ENCODE results near the gene IGF2BP1. TPM values are rescaled to one million over a fixed set of nuclear protein-coding genes. Genes with fewer than 3 reads are reported as not detected.
"Not testable (repeated sequence)": the region's sequence is repeated elsewhere in the genome, so short reads cannot be mapped to it uniquely, and the experiment has no call there.

IGF2BP1 gene
- total and polyA plus RNA-seq, 2 donors, result 0.07 to 10.9 TPM

DNA sequence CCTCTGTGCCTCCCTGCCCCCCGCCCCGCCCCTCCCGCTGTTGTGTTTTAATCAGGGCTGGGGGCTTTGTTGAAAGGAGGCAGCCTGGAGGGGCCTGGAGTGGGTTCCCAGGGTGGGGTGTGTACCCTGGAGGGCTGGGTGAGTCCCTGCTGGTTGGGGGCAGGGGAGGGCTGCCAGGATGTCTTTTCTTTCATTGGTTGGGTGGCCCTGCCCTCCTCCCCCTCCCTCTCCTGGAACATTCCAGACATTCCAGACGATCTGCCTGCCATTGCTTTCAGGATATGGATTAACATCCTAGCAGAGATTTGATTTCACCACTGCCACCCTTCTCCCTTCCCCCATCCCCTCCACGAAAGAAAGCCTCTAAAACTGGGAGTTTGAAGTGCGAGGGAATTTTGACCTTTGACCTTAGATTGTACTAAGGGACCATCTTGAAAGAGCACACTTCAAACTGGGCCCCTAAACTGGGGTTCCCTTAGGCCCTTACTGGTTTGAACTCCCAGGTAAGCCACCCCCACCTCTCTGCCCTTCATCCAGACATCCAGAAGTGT is 25.3 kb downstream of the IGF2BP1 start:
- Histone ChIP-seq H3K36me3 (ENCODE audit: control insufficient read depth in 2 of 2, insufficient read depth in 2 of 2, low read length in 1 of 2) (peaks cover 0 to 34% of the 10 kb centered on the region in 2 donors), H3K4me1 (ENCODE audit: control insufficient read depth in 2 of 2, insufficient read depth in 2 of 2, low read length in 2 of 2) (no peaks in the 10 kb centered on the region), H3K4me3 (ENCODE audit: low read length in 2 of 2) (no peak overlapping the region), H3K27ac (ENCODE audit: low read depth in 1 of 2, low read length in 1 of 2) (no peak overlapping the region), H3K27me3 (ENCODE audit: control insufficient read depth in 2 of 2, insufficient read depth in 1 of 2, low read length in 1 of 2) (no peaks in the 10 kb centered on the region), H3K9me3 (ENCODE audit: control insufficient read depth in 2 of 2, insufficient read depth in 1 of 2, low read length in 1 of 2) (no peaks in the 10 kb centered on the region)
- WGBS, result 93% methylated on average over 6 of the region's 6 CpGs
- DNase-seq (ENCODE audit: low read depth in 6 of 9, low spot score in 9 of 9), result no peak

DNA sequence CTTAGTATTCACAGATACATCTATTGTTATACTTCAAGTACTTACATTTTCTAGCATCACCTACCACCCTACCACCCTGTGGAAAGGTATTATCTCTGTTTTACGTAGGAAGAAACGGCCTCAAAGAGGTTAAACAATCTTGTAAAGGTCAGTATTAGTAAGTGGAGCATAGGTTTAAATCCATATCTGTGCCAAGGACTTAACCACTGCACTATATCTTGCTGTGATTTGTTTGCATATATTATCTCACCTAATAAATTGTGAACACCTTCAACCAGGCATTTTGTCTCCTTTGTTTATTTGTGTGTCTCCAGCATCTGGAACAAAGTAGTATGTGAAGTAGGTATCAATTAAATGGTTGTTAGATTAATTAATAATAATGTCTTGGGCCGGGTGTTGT is 27.3 kb downstream of the IGF2BP1 start:
- H3K27ac ChIP-seq (ENCODE audit: low read depth in 1 of 2, low read length in 1 of 2), result no peak overlapping the region
- H3K9me3 ChIP-seq (ENCODE audit: control insufficient read depth in 2 of 2, insufficient read depth in 1 of 2, low read length in 1 of 2), result no peaks in the 10 kb centered on the region
- no peak overlapping the region for H3K4me3 ChIP-seq (ENCODE audit: low read length in 2 of 2)
- WGBS, result 74% methylated on average over 3 of the region's 3 CpGs
- H3K4me1 ChIP-seq (ENCODE audit: control insufficient read depth in 2 of 2, insufficient read depth in 2 of 2, low read length in 2 of 2), result no peaks in the 10 kb centered on the region
- no peaks in the 10 kb centered on the region for H3K27me3 ChIP-seq (ENCODE audit: control insufficient read depth in 2 of 2, insufficient read depth in 1 of 2, low read length in 1 of 2)
- peaks cover 0 to 40% of the 10 kb centered on the region in 2 donors for H3K36me3 ChIP-seq (ENCODE audit: control insufficient read depth in 2 of 2, insufficient read depth in 2 of 2, low read length in 1 of 2)
- DNase-seq (ENCODE audit: low read depth in 6 of 9, low spot score in 9 of 9), result no peak

DNA sequence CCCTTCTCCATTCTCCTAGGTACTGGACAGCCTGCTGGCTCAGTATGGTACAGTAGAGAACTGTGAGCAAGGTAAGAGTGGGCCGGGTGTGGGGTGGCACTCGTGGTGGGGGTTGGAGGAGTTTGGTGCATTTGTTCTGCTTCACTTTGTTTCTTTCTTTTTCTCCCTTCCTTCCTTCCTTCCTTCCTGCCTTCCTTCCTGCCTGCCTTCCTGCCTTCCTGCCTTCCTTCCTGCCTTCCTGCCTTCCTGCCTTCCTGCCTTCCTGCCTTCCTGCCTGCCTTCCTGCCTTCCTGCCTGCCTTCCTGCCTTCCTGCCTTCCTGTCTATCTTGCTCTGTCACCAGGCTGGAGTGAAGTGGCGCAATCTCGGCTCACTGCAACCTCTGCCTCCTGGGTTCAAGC is 29.3 kb downstream of the IGF2BP1 start:
- not testable (repeated sequence) for H3K9me3 ChIP-seq (ENCODE audit: control insufficient read depth in 2 of 2, insufficient read depth in 1 of 2, low read length in 1 of 2); H3K4me1 ChIP-seq (ENCODE audit: control insufficient read depth in 2 of 2, insufficient read depth in 2 of 2, low read length in 2 of 2); DNase-seq (ENCODE audit: low read depth in 6 of 9, low spot score in 9 of 9); H3K4me3 ChIP-seq (ENCODE audit: low read length in 2 of 2); H3K27ac ChIP-seq (ENCODE audit: low read depth in 1 of 2, low read length in 1 of 2); H3K27me3 ChIP-seq (ENCODE audit: control insufficient read depth in 2 of 2, insufficient read depth in 1 of 2, low read length in 1 of 2)
- peaks cover 0 to 49% of the 10 kb centered on the region in 2 donors for H3K36me3 ChIP-seq (ENCODE audit: control insufficient read depth in 2 of 2, insufficient read depth in 2 of 2, low read length in 1 of 2)
- 85% methylated on average over 4 of the region's 4 CpGs for WGBS

DNA sequence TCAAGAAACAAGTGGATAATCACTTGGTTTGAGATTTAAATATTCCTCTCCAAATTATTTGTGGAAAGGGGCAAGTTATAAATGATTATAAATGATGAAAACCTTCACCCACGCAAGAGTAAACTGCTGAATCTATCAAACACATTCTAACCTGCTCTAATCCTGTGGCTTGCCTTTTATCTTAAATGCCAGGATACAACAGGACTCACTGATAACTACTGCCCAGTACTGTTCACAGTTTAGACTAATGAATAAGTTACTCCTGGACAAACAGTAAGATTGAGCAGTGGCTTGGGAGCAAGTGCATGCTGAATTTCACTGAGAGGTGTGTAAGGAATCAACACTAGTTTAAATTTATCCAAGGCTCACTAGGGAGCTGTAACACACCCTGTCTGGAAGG is 31.1 kb downstream of the IGF2BP1 start:
- no peaks in the 10 kb centered on the region for H3K4me1 ChIP-seq (ENCODE audit: control insufficient read depth in 2 of 2, insufficient read depth in 2 of 2, low read length in 2 of 2)
- H3K36me3 ChIP-seq (ENCODE audit: control insufficient read depth in 2 of 2, insufficient read depth in 2 of 2, low read length in 1 of 2), result peaks cover 0 to 53% of the 10 kb centered on the region in 2 donors
- no peak overlapping the region for H3K4me3 ChIP-seq (ENCODE audit: low read length in 2 of 2)
- no peaks in the 10 kb centered on the region for H3K9me3 ChIP-seq (ENCODE audit: control insufficient read depth in 2 of 2, insufficient read depth in 1 of 2, low read length in 1 of 2)
- WGBS, result 92% methylated on average over 1 of the region's 1 CpG
- no peaks in the 10 kb centered on the region for H3K27me3 ChIP-seq (ENCODE audit: control insufficient read depth in 2 of 2, insufficient read depth in 1 of 2, low read length in 1 of 2)
- DNase-seq (ENCODE audit: low read depth in 6 of 9, low spot score in 9 of 9), result no peak
- no peak overlapping the region for H3K27ac ChIP-seq (ENCODE audit: low read depth in 1 of 2, low read length in 1 of 2)

DNA sequence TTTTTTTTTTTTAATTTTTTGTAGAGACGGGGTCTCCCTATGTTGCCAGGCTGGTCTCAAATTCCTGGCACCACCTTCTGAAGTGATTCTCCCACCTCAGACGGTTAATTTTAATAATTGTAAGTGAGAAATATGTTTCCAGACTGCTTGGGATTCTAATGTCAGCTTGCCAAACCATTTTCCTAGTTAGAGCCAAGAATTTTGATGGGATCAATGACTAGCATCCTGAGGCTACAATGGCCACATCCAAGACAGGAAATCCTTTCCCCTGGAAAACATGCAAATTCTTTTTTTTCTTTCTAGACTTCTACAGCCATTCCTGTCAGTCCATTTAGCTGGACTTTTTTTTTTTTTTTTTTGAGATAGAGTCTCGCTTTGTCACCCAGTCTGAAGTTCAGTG is 32.6 kb downstream of the IGF2BP1 start:
- no peak for DNase-seq (ENCODE audit: low read depth in 6 of 9, low spot score in 9 of 9)
- H3K4me1 ChIP-seq (ENCODE audit: control insufficient read depth in 2 of 2, insufficient read depth in 2 of 2, low read length in 2 of 2), result no peaks in the 10 kb centered on the region
- no peak overlapping the region for H3K4me3 ChIP-seq (ENCODE audit: low read length in 2 of 2)
- H3K9me3 ChIP-seq (ENCODE audit: control insufficient read depth in 2 of 2, insufficient read depth in 1 of 2, low read length in 1 of 2), result no peaks in the 10 kb centered on the region
- H3K27me3 ChIP-seq (ENCODE audit: control insufficient read depth in 2 of 2, insufficient read depth in 1 of 2, low read length in 1 of 2), result no peaks in the 10 kb centered on the region
- no peak overlapping the region for H3K27ac ChIP-seq (ENCODE audit: low read depth in 1 of 2, low read length in 1 of 2)
- peaks cover 0 to 60% of the 10 kb centered on the region in 2 donors for H3K36me3 ChIP-seq (ENCODE audit: control insufficient read depth in 2 of 2, insufficient read depth in 2 of 2, low read length in 1 of 2)
- WGBS, result 91% methylated on average over 3 of the region's 3 CpGs

DNA sequence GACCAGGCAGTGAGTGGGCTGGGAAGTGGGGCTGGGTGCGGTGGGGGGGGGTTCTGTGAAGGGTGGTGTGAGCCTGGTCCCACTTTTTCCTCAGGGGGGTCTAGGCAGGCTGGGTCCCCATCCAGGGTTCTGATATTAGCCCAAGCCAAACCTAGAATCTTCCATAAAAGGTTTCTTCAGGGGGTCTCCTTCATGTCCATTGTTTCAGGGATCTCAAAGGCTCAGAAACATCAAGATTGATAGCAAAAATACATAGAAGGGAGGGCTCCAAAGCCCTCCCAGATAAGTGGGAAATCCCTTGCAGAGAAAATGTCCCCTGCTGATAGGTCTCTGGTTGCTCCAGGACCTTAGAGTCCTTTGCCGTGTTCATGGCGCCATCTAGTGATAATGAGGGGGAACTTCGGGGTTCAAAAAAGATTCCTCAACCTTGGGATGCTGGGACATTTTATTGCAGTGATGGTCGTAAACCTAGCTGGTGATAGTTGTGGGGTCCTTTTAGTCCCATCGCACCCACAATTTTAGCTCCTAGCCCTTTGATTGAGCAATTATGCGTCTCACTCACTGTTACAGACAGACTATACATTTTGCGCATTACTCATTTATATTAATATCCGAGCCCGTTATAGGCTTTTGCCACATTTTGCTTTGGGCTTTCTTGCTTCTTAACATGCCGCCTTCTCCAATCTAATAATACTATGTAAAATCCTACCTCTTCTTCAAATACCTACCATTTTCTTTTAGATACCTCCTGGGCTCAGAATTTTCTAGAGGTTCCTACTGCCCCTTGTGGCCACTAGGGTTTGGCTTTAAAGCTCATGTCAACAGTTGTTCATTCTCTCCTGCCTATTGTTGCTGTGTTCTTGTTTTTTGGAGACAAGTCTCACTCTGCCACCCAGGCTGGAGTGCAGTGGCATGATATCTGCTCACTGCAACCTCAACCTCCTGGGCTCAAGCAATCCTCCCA is 35.1 kb downstream of the IGF2BP1 start:
- WGBS, result 47% methylated on average over 11 of the region's 11 CpGs
- no peak overlapping the region for H3K27ac ChIP-seq (ENCODE audit: low read depth in 1 of 2, low read length in 1 of 2)
- no peaks in the 10 kb centered on the region for H3K4me1 ChIP-seq (ENCODE audit: control insufficient read depth in 2 of 2, insufficient read depth in 2 of 2, low read length in 2 of 2)
- peaks cover 0 to 60% of the 10 kb centered on the region in 2 donors for H3K36me3 ChIP-seq (ENCODE audit: control insufficient read depth in 2 of 2, insufficient read depth in 2 of 2, low read length in 1 of 2)
- H3K27me3 ChIP-seq (ENCODE audit: control insufficient read depth in 2 of 2, insufficient read depth in 1 of 2, low read length in 1 of 2), result no peaks in the 10 kb centered on the region
- H3K4me3 ChIP-seq (ENCODE audit: low read length in 2 of 2), result no peak overlapping the region
- H3K9me3 ChIP-seq (ENCODE audit: control insufficient read depth in 2 of 2, insufficient read depth in 1 of 2, low read length in 1 of 2), result peaks cover 0 to 9% of the 10 kb centered on the region in 2 donors
- DNase-seq (ENCODE audit: low read depth in 6 of 9, low spot score in 9 of 9), result peak; percentile 30 to 85 (median 56)

DNA sequence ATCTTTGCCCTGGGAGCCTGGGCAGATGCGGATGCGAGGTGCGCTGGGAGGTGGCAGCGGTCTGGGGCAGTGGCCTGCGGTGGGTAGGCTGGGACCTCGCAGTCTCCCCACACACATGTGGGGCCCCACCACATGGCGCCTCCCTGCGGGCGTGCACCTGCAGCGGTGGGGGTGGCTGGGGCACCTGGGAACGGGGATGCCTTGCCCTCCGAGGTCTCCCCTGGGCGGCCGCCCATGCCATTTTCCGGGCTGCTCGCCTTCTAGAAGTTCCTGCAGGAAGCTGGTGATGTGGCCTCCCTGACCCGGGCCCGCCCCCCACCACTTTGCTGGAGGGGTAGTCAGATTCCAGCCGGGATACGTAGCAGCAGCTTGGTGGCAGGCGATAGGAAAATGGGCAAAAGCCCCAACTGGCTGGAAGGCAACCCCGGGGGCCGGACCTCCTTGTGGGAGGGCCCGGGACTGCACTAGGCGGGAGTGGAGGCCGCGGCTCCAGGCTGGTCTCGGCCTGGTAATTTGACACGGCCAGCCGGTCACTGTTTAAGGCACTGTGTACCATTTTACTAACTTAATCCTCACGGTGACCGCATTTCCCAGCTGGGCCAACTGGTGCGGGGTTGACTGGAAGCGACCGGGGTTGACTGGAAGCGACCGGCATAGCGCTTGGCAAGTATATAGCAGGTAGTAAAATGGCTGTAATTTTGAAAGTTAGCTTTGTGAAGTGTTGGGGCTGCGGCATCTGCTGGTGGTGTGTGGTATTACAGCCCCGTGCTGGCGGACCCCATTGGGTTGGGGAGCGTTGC is 38.5 kb downstream of the IGF2BP1 start:
- Histone ChIP-seq H3K4me1 (ENCODE audit: control insufficient read depth in 2 of 2, insufficient read depth in 2 of 2, low read length in 2 of 2) (no peaks in the 10 kb centered on the region), H3K36me3 (ENCODE audit: control insufficient read depth in 2 of 2, insufficient read depth in 2 of 2, low read length in 1 of 2) (peaks cover 0 to 70% of the 10 kb centered on the region in 2 donors), H3K27ac (ENCODE audit: low read depth in 1 of 2, low read length in 1 of 2) (no peak overlapping the region), H3K9me3 (ENCODE audit: control insufficient read depth in 2 of 2, insufficient read depth in 1 of 2, low read length in 1 of 2) (peaks cover 0 to 9% of the 10 kb centered on the region in 2 donors), H3K27me3 (ENCODE audit: control insufficient read depth in 2 of 2, insufficient read depth in 1 of 2, low read length in 1 of 2) (no peaks in the 10 kb centered on the region), H3K4me3 (ENCODE audit: low read length in 2 of 2) (no peak overlapping the region)
- 95% methylated on average over 42 of the region's 42 CpGs for WGBS
- peak in 2 of 9 donors; percentile 17 to 25 for DNase-seq (ENCODE audit: low read depth in 6 of 9, low spot score in 9 of 9)

DNA sequence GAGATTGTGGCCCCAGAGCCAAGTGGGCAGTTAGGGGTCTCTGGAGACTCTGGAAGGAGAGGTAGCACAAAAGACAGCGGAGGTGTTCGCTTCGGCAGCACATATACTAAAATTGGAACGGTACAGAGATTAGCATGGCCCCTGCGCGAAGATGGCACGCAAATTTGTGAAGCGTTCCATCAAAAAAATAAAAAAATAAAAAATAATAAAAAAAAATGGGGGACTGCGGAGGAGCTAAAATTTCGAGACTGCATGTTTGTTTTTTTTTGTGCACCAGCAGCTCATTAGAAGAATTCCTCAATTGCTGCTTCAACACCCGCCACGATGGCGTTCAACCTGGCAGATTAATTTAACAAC is 39.1 kb downstream of the IGF2BP1 start:
- DNase-seq (ENCODE audit: low read depth in 6 of 9, low spot score in 9 of 9), result no peak
- Histone ChIP-seq H3K4me1 (ENCODE audit: control insufficient read depth in 2 of 2, insufficient read depth in 2 of 2, low read length in 2 of 2) (no peaks in the 10 kb centered on the region), H3K4me3 (ENCODE audit: low read length in 2 of 2) (no peak overlapping the region), H3K27me3 (ENCODE audit: control insufficient read depth in 2 of 2, insufficient read depth in 1 of 2, low read length in 1 of 2) (no peaks in the 10 kb centered on the region), H3K27ac (ENCODE audit: low read depth in 1 of 2, low read length in 1 of 2) (no peak overlapping the region), H3K36me3 (ENCODE audit: control insufficient read depth in 2 of 2, insufficient read depth in 2 of 2, low read length in 1 of 2) (peaks cover 0 to 71% of the 10 kb centered on the region in 2 donors), H3K9me3 (ENCODE audit: control insufficient read depth in 2 of 2, insufficient read depth in 1 of 2, low read length in 1 of 2) (peaks cover 0 to 9% of the 10 kb centered on the region in 2 donors)
- 98% methylated on average over 13 of the region's 13 CpGs for WGBS

DNA sequence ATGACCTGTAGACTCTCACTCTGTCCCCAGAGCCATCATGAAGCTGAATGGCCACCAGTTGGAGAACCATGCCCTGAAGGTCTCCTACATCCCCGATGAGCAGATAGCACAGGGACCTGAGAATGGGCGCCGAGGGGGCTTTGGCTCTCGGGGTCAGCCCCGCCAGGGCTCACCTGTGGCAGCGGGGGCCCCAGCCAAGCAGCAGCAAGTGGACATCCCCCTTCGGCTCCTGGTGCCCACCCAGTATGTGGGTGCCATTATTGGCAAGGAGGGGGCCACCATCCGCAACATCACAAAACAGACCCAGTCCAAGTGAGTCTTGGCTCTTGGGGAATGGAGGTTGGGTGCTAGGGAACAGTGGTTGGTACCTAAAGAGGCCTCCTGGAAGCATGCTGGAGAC is 41.0 kb downstream of the IGF2BP1 start:
- 98% methylated on average over 8 of the region's 8 CpGs for WGBS

More for the DNA sequence above, 41.0 kb downstream of the IGF2BP1 start:
- Histone ChIP-seq H3K4me3 (ENCODE audit: low read length in 2 of 2) (no peak overlapping the region), H3K27me3 (ENCODE audit: control insufficient read depth in 2 of 2, insufficient read depth in 1 of 2, low read length in 1 of 2) (no peaks in the 10 kb centered on the region), H3K36me3 (ENCODE audit: control insufficient read depth in 2 of 2, insufficient read depth in 2 of 2, low read length in 1 of 2) (peaks cover 0 to 77% of the 10 kb centered on the region in 2 donors), H3K27ac (ENCODE audit: low read depth in 1 of 2, low read length in 1 of 2) (no peak overlapping the region), H3K4me1 (ENCODE audit: control insufficient read depth in 2 of 2, insufficient read depth in 2 of 2, low read length in 2 of 2) (no peaks in the 10 kb centered on the region), H3K9me3 (ENCODE audit: control insufficient read depth in 2 of 2, insufficient read depth in 1 of 2, low read length in 1 of 2) (peaks cover 0 to 9% of the 10 kb centered on the region in 2 donors)
- no peak for DNase-seq (ENCODE audit: low read depth in 6 of 9, low spot score in 9 of 9)
